SJCRH30 (cell line): Measurements from ENCODE around the gene WIPI1. TPM values are rescaled to one million over a fixed set of nuclear protein-coding genes. Genes with fewer than 3 reads are reported as not detected.
"Not testable (repeated sequence)": the region's sequence is repeated elsewhere in the genome, so short reads cannot be mapped to it uniquely, and the experiment has no call there.

ENCODE experiments used
- DNase-seq, 2 experiments: peaks; one replicate each; pipeline ENCODE4 v3.0.0-alpha.2; 2015 to 2020
- H3K27ac ChIP-seq: fragments of 250-450 bp; sonication (Bioruptor Pico); 2 replicates; pipeline ENCODE4 v1.5.1; 2020; ENCODE audit warnings: mild to moderate bottlenecking, moderate library complexity
- H3K27me3 ChIP-seq: fragments of 250-450 bp; sonication (Bioruptor Pico); 2 replicates; pipeline ENCODE4 v1.5.1; 2020; ENCODE audit warnings: mild to moderate bottlenecking, moderate library complexity
- H3K36me3 ChIP-seq: fragments of 250-450 bp; sonication (Bioruptor Pico); 2 replicates; pipeline ENCODE4 v1.5.1; 2020; ENCODE audit warnings: mild to moderate bottlenecking, moderate library complexity
- H3K4me1 ChIP-seq: fragments of 250-450 bp; sonication (Bioruptor Pico); 2 replicates; pipeline ENCODE4 v1.5.1; 2020; ENCODE audit warnings: mild to moderate bottlenecking, moderate library complexity
- H3K4me3 ChIP-seq: fragments of 250-450 bp; sonication (Bioruptor Pico); 2 replicates; pipeline ENCODE4 v1.5.1; 2020; ENCODE audit warnings: mild to moderate bottlenecking, moderate library complexity
- H3K9me3 ChIP-seq: fragments of 250-450 bp; sonication (Bioruptor Pico); replicated peaks from 2 replicates; pipeline ENCODE4 v1.5.1; 2020; ENCODE audit warnings: mild to moderate bottlenecking, moderate library complexity
- total RNA-seq: library from RNA; depleted of rRNA; stranded (reverse); fragments of >200 nt; shearing (Covaris generic); gene quantifications from 2 replicates; pipeline ENCODE4 v1.2.3, GENCODE V29; 2014; rRNA removed

Gene WIPI1, protein sequence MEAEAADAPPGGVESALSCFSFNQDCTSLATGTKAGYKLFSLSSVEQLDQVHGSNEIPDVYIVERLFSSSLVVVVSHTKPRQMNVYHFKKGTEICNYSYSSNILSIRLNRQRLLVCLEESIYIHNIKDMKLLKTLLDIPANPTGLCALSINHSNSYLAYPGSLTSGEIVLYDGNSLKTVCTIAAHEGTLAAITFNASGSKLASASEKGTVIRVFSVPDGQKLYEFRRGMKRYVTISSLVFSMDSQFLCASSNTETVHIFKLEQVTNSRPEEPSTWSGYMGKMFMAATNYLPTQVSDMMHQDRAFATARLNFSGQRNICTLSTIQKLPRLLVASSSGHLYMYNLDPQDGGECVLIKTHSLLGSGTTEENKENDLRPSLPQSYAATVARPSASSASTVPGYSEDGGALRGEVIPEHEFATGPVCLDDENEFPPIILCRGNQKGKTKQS
- 19.0 and 25.8 TPM in 2 replicates for total RNA-seq

DNA sequence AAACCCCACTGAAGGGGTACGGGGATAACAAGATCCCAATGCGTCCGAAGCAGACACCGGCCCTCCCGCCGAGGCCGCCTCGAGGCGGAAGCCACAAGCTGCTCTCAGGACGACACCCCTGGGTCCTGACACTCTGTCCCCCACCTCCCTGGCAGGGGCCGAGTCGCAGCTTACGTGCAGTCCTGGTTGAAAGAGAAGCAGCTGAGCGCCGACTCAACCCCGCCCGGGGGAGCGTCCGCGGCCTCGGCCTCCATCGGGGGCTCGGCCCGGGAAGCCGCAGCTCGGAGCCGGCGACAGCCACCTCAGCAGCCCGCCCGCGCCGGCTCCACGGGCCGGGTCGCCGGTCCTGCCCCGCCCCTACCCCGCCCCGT, at the start of gene WIPI1:
Gene WIPI1 (minus strand): TSS at position 329 of the 371 bp plus-strand sequence. CDS start 75 bp downstream, at position 254.
- H3K27ac ChIP-seq: peak within 1 kb of the TSS; percentile 68
- peak within 1 kb of the TSS; percentile 83 for H3K4me3 ChIP-seq
- H3K4me1 ChIP-seq: peaks cover 13% of the 10 kb centered on the region
- no peaks in the 10 kb centered on the region for H3K27me3 ChIP-seq
- DNase-seq: peak; percentile 57 to 64
- H3K36me3 ChIP-seq: no peaks in the 10 kb centered on the region
- H3K9me3 ChIP-seq: no peaks in the 10 kb centered on the region

DNA sequence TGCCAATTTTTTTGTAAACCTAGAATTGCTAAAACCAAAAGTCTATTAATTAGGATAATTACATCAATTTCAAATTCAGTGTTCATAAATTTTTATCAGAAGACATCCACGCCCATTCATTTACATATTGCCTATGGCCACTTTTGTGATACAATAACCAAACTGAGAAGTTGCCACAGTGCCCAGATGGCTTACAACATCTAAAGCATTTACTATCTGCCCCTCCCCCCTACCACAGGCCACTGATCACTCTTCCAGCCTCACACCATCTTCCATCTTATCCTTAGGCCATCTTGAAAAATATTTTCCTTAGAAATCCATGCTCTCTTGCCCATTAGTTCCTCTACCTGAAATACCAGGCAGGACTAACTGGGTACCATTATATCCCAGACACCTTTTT, 48.7 kb upstream of the WIPI1 start:
- no peaks in the 10 kb centered on the region for H3K27me3 ChIP-seq
- H3K36me3 ChIP-seq: no peaks in the 10 kb centered on the region
- peaks cover 22% of the 10 kb centered on the region for H3K4me1 ChIP-seq
- no peak for DNase-seq
- no peak overlapping the region for H3K27ac ChIP-seq
- no peaks in the 10 kb centered on the region; the same call in 1 of the 2 replicates for H3K9me3 ChIP-seq
- no peak overlapping the region for H3K4me3 ChIP-seq

DNA sequence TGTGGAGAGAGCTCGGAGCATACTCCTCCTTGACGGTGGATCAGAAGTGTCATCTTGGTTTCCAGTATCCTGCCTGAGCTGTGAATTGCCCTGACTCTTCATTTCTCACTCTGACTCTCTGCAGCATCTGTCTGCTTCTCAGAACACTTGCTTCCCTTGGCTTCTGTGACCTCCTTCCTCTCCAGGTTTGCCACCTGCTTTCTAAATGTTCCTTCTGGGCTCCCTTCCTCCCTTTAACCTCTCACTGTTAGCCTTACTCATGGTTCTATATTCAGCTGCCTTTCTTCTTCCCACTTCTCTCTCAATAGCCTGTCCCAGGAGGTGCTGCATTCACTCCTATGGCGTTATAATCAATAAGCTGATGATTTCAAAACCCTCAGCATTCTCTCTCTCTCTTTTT, 43.8 kb upstream of the WIPI1 start:
- no peaks in the 10 kb centered on the region for H3K36me3 ChIP-seq
- no peak overlapping the region for H3K4me3 ChIP-seq
- no peaks in the 10 kb centered on the region for H3K27me3 ChIP-seq
- H3K27ac ChIP-seq: no peak overlapping the region
- H3K4me1 ChIP-seq: no peaks in the 10 kb centered on the region
- H3K9me3 ChIP-seq: no peaks in the 10 kb centered on the region; the same call in 1 of the 2 replicates
- DNase-seq: no peak

DNA sequence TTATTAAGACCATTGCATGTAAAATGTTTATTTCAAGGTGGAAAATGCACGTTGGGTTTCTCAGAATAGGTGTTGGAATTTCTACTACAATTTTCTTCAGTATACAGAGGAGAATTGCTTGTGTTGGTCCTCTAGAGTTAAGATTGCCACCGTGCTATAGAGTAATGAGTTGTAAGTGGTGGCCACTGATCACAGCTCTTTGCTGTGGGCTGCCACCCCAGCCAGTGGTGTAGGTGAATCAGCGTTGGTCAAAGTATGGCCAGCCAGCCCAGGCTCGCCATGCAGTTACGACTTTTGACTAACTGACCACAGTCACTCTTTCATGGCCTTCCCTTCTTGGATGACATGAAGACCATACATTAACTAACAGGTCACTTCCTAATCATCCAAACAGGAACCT, 42.3 kb upstream of the WIPI1 start:
- Histone ChIP-seq H3K27me3 (no peaks in the 10 kb centered on the region), H3K27ac (no peak overlapping the region), H3K9me3 (no peaks in the 10 kb centered on the region; the same call in 1 of the 2 replicates), H3K4me3 (no peak overlapping the region), H3K4me1 (no peaks in the 10 kb centered on the region), H3K36me3 (no peaks in the 10 kb centered on the region)
- DNase-seq: no peak

DNA sequence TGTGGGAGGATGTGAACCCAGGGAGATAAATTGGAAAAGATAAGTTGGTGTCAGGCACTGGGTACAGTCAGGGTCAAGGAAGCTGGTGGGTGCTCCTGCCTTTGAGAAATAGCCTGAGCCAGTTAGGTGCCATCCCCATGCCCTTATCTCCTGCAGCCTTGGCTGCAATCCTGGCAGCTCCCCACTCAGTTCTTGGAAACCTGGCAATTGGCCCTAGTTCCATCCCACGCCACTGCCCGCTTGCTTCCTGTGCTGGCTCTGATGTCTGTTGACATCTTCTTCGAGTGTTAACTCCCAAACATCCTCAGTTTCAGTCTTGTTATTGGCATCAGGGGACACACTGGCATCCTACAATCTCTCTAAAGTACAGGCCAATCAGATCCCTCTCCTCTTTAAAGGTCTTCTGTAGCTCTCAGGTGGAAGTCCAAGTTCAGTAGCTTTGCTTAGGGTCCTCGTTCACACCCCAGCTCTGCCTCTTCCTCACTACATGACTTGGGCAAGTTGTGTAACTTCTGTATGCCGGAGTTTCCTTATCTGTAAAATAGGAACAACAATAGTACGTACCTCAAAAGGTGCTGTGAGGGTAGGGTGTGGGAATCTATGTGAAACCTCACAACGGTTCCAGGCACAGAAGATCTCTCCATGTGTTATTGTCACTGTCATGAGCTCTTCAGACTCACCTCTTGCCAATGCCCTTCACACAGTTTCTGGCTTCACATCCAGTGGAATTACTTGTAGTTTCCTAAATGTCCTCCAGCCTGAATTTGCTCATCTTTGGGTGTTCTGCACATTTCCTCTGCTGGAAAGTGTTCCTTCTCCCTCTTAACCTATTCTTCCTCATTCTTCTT, 41.4 kb upstream of the WIPI1 start:
- DNase-seq: no peak
- Histone ChIP-seq H3K4me1 (no peaks in the 10 kb centered on the region), H3K4me3 (no peak overlapping the region), H3K36me3 (no peaks in the 10 kb centered on the region), H3K27me3 (no peaks in the 10 kb centered on the region), H3K9me3 (no peaks in the 10 kb centered on the region; the same call in 1 of the 2 replicates), H3K27ac (no peak overlapping the region)

DNA sequence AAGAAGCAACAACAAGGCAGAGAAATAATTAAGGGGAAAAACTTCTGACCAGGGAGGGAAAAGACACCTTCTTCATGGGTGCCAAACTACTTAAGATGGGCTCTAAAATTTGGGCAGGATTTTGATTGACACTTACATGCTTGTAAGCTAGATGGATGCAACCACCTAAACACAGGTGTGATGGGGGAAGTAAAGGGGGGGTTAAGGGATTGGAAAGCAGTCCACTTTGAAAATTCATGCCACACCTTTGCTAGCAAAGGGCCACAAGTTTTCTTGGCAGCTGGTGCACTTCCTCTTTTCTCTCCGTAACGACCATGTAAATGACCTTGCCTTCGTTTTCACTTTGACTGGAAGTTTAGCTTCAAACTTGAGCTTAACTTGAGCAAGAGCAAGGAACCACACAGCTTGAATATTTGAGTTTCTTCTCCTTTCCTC, 40.6 kb upstream of the WIPI1 start:
- H3K27ac ChIP-seq: no peak overlapping the region
- no peaks in the 10 kb centered on the region for H3K4me1 ChIP-seq
- no peak for DNase-seq
- no peak overlapping the region for H3K4me3 ChIP-seq
- no peaks in the 10 kb centered on the region for H3K9me3 ChIP-seq
- H3K36me3 ChIP-seq: no peaks in the 10 kb centered on the region
- no peaks in the 10 kb centered on the region for H3K27me3 ChIP-seq

DNA sequence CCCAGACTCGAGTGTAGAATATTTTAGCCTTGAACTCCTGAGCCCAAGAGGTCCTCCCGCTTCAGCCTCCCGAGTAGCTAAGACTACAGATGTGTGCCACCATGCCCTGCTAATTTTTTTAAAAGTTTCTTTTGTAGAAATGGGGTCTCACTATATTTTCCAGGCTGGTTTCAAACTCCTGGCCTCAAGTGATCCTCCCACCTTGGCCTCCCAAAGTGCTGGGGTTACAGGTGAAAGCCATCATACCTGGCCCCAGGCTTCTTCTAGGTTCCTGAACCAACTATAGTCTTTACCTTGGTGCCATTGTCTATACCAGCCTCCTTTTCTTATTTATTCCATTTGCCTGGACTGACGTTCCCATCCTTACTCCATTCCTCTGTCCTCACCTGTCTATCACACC, 37.8 kb upstream of the WIPI1 start:
- Histone ChIP-seq H3K4me3 (no peak overlapping the region), H3K36me3 (no peaks in the 10 kb centered on the region), H3K27me3 (no peaks in the 10 kb centered on the region), H3K4me1 (peaks cover 3% of the 10 kb centered on the region; the same call in 1 of the 2 replicates), H3K9me3 (no peaks in the 10 kb centered on the region), H3K27ac (no peak overlapping the region)
- DNase-seq: no peak

DNA sequence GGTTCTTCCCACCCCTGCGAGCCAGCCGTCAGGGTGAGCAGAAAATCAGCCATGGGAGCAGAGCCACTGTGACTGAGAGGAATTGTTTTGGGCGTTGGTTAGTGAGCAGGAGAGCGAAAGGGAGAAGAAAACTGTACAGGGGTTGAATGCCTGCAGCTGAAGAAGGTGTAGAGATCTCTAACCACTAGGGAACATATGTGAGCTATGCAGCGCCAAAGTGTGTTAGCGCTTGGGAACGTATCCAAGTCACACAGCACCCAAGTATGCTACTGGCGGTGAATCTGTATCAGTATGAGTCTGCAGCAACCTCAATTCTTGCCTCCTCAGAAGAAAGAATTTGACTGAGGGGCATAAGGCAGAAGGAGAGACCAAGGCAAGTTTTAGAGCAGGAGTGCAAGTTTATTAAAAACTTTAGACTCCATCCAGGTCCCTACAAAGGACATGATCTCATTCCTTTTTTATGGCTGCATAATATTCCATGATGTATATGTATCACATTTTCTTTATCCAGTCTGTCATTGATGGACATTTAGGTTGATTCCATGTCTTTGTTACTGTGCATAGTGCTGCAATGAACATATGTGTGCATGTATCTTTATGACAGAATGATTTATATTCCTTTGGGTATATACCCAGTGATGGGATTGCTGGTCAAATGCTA, 35.2 kb upstream of the WIPI1 start:
- H3K4me3 ChIP-seq, H3K4me1 ChIP-seq, H3K36me3 ChIP-seq, H3K27ac ChIP-seq, H3K9me3 ChIP-seq, DNase-seq, H3K27me3 ChIP-seq: not testable (repeated sequence)

DNA sequence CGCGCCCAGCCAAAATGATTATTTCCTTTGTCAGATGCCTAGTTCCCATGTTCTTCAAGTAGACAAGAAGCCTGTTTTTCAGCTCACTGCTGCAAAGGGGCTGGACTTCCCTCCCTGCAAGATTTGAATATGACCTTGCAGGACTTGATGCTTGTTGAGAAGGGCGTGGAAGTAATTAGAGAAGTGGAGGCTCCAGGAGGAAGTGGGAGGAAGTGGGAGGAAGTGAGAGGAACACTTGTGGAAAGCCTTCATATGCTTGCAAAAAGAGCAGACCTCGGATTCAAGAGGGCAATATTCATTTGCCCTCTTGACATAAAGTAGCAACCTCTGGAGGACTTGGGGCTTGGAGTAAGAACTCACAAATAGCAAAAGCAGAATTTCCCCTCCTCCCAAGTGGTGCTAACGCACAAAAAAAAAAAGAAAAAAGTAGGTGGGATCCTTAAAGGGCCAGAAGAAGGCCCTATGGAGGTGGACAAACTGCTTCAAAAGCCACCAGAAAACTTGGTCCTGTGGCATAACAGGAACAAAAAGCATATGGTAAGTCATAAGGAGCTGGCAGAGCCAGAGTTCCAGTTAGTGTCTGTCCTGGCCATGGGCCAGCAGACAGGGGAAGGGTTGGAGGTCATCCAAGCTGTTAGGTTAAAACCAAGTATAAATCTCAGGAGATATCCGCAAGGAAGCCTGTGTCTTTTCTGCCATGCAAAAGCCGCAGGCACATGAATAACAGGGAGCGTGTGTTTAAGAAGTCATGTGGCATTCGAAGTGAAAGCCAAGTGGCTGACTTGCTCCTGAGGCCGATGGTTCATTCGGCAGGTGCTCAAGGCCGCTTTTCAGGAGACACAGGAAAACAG, 34.3 kb upstream of the WIPI1 start:
- H3K4me1 ChIP-seq: peaks cover 3% of the 10 kb centered on the region; the same call in 1 of the 2 replicates
- H3K4me3 ChIP-seq: no peak overlapping the region
- DNase-seq: peak in 1 of 2 experiments; percentile 32
- no peak overlapping the region for H3K27ac ChIP-seq
- no peaks in the 10 kb centered on the region for H3K27me3 ChIP-seq
- H3K9me3 ChIP-seq: no peaks in the 10 kb centered on the region
- H3K36me3 ChIP-seq: no peaks in the 10 kb centered on the region

DNA sequence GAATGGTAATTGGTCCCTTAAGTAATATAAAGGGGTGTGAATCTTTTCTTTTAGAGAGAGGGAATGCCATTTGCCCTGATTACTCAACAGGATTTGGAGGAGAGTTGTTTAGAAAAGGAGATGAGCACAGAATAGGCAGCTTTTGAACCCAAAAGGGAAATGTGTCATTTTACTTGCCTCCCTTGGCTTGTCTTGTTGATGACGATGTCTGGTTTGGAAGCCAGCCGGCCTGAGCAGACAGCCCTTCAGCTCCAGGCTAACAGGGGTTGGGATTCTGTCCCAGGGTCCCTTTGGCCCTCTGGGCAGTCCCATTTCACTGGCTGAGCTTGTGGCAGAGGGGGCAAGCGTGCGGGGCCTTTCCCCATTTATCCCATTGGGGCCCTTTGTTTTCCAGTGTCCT, 32.6 kb upstream of the WIPI1 start:
- H3K4me1 ChIP-seq: peaks cover 3% of the 10 kb centered on the region; the same call in 1 of the 2 replicates
- no peak overlapping the region for H3K4me3 ChIP-seq
- no peaks in the 10 kb centered on the region for H3K36me3 ChIP-seq
- H3K27ac ChIP-seq: no peak overlapping the region
- DNase-seq: no peak
- no peaks in the 10 kb centered on the region for H3K27me3 ChIP-seq
- no peaks in the 10 kb centered on the region for H3K9me3 ChIP-seq

DNA sequence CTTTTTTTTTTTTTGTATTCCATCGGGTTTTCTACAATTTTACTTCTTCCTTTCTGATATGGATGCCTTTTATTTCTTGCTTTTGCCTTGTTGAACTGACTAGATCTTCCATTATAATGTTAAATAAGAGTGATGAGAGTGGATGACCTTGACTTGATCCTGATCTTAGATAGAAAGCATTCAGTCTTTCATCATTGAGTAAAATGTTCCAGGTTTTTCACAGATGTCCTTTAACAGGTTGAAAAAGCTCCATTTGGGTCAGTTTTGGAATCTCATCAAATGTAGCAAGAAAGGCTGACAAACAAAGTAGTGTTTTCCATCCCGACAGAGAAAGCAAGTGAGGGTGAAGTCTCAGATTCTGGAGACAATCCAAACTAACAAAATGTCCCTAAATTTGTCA, 27.2 kb upstream of the WIPI1 start:
- no peaks in the 10 kb centered on the region for H3K27me3 ChIP-seq
- DNase-seq: no peak
- no peak overlapping the region for H3K27ac ChIP-seq
- H3K4me1 ChIP-seq: no peaks in the 10 kb centered on the region
- no peaks in the 10 kb centered on the region for H3K9me3 ChIP-seq
- no peaks in the 10 kb centered on the region for H3K36me3 ChIP-seq
- H3K4me3 ChIP-seq: no peak overlapping the region

DNA sequence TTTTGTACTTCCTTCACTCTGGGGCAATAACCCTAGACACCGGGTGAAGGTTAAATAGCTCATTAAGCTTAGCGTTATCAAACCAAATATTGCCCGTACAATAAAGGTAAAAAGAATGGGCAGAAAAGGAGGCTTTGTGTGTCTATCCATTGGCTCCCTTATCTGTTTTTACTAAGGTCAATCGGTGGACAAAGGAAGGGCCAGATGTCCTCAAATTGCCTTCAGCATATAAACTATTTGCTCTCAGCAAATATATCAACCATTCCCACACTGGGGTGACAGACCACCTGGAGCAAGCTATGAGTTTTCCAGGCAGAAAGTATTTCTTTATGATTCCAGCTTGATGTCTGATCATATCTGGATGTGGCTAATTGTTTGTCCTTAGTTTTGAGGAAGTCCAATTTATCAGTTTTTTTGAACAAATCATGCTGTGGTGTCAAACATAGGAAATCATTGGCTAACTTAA, 25.3 kb upstream of the WIPI1 start:
- Histone ChIP-seq H3K36me3 (no peaks in the 10 kb centered on the region), H3K4me1 (no peaks in the 10 kb centered on the region), H3K4me3 (no peak overlapping the region), H3K27ac (no peak overlapping the region), H3K27me3 (no peaks in the 10 kb centered on the region), H3K9me3 (no peaks in the 10 kb centered on the region)
- no peak for DNase-seq

DNA sequence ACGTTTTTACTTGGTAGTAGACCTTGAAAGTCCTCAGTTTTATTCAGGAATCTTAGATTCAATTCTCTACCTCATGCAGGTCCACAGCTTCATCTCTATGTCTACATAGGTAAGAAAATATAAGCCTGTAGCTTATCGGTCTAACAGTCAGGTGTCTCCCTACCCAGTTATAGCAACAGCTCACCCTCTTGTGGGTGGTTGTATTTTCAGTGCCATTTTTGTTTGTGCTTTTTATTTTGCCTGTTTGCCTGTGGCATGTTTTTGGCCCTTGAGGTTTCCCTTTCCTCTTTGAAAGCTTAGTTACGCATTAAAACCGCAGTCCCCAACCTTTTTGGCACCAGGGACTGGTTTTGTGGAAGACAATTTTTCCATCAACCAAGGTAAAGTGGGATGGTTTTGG, 23.6 kb upstream of the WIPI1 start:
- no peaks in the 10 kb centered on the region for H3K9me3 ChIP-seq
- no peaks in the 10 kb centered on the region for H3K27me3 ChIP-seq
- no peaks in the 10 kb centered on the region for H3K4me1 ChIP-seq
- no peak overlapping the region for H3K4me3 ChIP-seq
- H3K36me3 ChIP-seq: no peaks in the 10 kb centered on the region
- DNase-seq: no peak
- H3K27ac ChIP-seq: no peak overlapping the region

DNA sequence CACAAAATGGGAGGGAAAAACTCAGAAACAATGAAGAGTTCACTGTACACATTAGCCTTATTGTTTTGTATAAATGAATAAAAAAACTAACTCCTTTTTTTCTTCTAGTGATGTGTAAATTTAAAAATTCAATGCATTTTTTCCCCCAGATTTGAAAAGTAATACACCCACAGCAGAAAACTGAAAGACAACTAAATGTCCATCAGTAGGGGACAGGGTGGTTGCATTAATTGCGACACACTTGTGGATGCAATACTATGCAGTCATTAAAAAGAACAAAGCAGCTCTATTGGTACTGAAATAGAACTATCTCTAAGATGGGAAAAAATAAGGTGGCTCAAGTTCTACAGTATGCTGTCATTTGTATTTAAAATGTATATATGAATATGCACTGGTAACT, 13.7 kb upstream of the WIPI1 start:
- no peak for DNase-seq

More for the DNA sequence above, 13.7 kb upstream of the WIPI1 start:
- Histone ChIP-seq H3K9me3 (no peaks in the 10 kb centered on the region), H3K4me1 (peaks cover 35% of the 10 kb centered on the region), H3K27me3 (no peaks in the 10 kb centered on the region), H3K27ac (no peak overlapping the region), H3K4me3 (no peak overlapping the region), H3K36me3 (no peaks in the 10 kb centered on the region)
